HG02852 (cell line): ENCODE results near the gene SLC16A11.
"Not testable (repeated sequence)": the region's sequence is repeated elsewhere in the genome, so short reads cannot be mapped to it uniquely, and the experiment has no call there.

Experiments used
- ATAC-seq: cut with Tn5 transposase; IDR thresholded peaks from one replicate; pipeline ENCODE4 v1.9.1; 2021; ENCODE audit warnings: mild to moderate bottlenecking, moderate library complexity; ENCODE audit not compliant: unreplicated experiment

SLC16A11 gene

GRCh38 chr17:7058831-7059447 lies 15.0 kb upstream of the SLC16A11 start:
- ATAC-seq, result no peak

GRCh38 chr17:7056386-7056785 lies 12.5 kb upstream of the SLC16A11 start:
- no peak for ATAC-seq

DNA sequence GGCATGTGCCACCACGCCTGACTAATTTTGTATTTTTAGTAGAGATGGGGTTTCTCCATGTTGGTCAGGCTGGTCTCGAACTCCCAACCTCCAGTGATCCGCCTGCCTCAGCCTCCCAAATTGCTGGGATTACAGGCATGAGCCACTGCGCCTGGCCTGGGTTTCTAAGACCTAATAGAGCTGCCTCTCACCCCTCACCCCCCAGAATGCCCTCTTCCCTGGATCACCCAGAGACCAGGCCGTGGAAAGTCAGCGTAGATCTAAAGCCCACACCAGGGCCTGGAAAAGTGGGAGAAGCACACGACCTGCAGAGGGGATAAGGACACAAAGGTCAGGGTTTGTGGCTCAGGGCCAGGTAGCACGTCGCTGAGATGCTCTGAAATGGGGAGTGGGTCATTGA lies 6.7 kb upstream of the SLC16A11 start:
- ATAC-seq, result not testable (repeated sequence)

DNA sequence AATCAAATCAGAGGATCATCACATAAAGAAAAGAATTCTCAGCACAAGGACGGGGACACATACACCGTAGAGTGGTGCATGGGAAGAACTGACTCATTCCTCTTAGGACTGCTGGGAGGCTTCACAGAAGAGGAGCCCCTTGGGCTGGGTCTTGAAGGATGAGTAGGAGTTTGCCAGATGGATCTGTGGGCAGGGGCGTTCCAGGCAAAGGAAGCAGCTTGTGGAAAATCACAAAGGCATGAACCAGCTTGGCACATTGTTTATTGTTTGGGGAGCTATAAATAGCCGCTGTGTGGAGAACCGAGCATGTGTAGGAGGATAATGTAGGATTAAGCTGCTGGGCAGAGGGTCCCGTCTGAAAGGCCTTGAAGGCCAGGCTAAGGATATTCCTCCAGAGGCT lies 5.1 kb upstream of the SLC16A11 start:
- no peak for ATAC-seq

GRCh38 chr17:7047566-7047965 lies 3.7 kb upstream of the SLC16A11 start:
- ATAC-seq, result no peak

- ATAC-seq, result not testable (repeated sequence)
Measured at GRCh38 chr17:7046725-7047397, 3.0 kb upstream of the SLC16A11 start.

DNA sequence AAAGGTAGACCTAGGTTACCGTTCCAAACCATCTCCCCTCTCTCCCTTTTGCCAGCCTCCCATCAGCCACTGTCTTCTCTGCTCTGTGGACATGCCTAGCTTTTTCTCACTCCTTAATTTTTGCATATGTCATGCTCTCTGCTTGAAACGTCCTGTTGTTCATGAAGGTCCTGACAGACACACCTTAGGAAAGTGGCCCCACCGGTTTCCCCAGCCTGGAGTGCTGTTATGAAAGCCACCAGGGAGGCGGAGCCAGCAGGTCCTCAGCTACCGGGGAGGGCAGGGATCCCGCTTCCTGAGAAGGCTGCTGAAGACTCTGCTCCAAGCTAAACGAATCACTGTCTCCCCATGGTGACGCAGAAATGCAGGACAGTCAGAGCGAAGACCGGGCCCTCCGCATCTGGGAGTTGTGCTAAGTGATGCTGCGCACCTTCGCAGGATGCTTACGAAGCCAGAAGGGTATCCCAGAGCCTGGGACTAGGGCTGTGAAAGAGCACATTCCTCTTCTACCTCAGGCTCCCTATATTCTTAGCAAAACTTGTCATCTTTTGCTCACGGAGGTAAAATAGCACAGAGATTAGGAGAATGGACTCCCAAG lies 2.3 kb upstream of the SLC16A11 start:
- no peak for ATAC-seq

- ATAC-seq, result no peak
Measured at GRCh38 chr17:7045492-7046126, 1.7 kb upstream of the SLC16A11 start.

GRCh38 chr17:7043182-7043496 lies 753 bp downstream of the SLC16A11 start:
- ATAC-seq, result no peak

GRCh38 chr17:7042501-7043181 lies 1.3 kb downstream of the SLC16A11 start:
- ATAC-seq, result no peak

GRCh38 chr17:7041607-7042500 lies 2.0 kb downstream of the SLC16A11 start:
- ATAC-seq, result no peak

DNA sequence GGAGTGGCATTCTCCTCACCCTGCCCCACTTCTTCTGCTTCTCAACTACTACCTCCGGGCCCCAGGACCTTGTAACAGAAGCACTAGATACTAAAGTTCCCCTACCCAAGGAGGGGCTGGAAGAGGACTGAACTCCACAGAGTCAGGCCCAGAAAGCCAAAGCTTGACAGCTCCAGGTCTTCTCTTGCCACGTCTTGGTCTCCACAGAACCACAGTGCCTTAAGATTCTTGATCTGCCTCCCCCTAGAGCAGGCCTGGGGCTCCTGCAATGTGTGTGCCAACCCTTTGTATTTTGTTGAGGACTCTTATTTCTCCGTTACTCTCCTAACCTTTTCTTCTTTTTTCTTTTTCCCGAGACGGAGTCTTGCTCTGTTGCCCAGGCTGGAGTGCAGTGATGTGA lies 4.1 kb downstream of the SLC16A11 start:
- ATAC-seq, result no peak

- ATAC-seq, result no peak
Measured at GRCh38 chr17:7038025-7038862, 5.6 kb downstream of the SLC16A11 start.

- ATAC-seq, result peak; percentile 86
Measured at GRCh38 chr17:7035591-7036368, 8.1 kb downstream of the SLC16A11 start, which contains the start of gene SLC16A13. TSS of gene SLC16A13 (plus strand) at chr17:7036015. CDS start at chr17:7036383, 368 bp downstream.

- peak; percentile 18 for ATAC-seq
Measured at GRCh38 chr17:7034955-7035590, 8.8 kb downstream of the SLC16A11 start.

DNA sequence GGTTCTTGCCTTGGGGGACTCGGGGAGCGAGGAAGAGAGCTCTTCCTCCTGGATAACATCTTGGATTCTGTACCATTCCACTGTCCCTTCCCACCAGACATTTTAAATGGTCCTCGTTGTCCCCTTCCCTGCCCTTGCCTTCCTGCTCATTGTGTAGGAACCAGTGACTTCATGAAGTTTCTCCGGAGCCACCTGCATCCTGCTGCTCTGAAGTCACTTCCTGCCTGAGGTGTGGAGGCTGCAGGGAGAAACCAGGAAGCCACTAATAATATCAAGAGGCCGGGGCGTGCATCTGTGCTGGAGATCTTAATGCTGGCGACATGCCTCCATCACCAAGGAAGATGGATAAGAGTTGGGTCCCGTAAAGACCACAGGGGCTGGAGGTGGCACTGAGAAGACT lies 14.2 kb downstream of the SLC16A11 start:
- no peak for ATAC-seq

- ATAC-seq, result no peak
Measured at GRCh38 chr17:7029096-7029495, 14.8 kb downstream of the SLC16A11 start.

DNA sequence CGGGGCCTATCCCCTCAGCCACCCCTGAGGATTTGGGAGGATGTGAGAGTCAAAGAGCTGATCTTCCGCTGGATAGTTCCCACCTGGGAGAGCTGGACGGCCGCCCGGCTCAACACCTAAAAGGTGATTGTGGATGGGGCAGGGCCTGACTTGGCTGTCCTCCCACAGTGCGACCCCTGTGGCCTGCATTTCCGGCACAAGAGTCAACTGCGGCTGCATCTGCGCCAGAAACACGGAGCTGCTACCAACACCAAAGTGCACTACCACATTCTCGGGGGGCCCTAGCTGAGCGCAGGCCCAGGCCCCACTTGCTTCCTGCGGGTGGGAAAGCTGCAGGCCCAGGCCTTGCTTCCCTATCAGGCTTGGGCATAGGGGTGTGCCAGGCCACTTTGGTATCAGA lies 16.6 kb downstream of the SLC16A11 start:
- no peak for ATAC-seq
